HL-60 (cell line): ENCODE data around the gene ACER2.

Experiments
- POLR2AphosphoS5 ChIP-seq: IDR thresholded peaks from 2 replicates; pipeline ENCODE4 v1.6.1; 2012; ENCODE audit warnings: low read depth
- SPI1 ChIP-seq: IDR thresholded peaks from 2 replicates; pipeline ENCODE4 v1.6.1; 2012; ENCODE audit warnings: low read depth, mild to moderate bottlenecking, borderline replicate concordance
- TF ChIP-seq, protein P1 (sequence below): IDR thresholded peaks from one replicate; pipeline ENCODE4 v1.5.1; 2011; ENCODE audit warnings: low read length, control low read depth, inconsistent platforms; ENCODE audit not compliant: insufficient read depth
- TF ChIP-seq, protein P2 (sequence below): IDR thresholded peaks from 2 replicates; pipeline ENCODE4 v1.6.1; 2012; ENCODE audit warnings: low read depth; ENCODE audit not compliant: insufficient replicate concordance

DNA sequence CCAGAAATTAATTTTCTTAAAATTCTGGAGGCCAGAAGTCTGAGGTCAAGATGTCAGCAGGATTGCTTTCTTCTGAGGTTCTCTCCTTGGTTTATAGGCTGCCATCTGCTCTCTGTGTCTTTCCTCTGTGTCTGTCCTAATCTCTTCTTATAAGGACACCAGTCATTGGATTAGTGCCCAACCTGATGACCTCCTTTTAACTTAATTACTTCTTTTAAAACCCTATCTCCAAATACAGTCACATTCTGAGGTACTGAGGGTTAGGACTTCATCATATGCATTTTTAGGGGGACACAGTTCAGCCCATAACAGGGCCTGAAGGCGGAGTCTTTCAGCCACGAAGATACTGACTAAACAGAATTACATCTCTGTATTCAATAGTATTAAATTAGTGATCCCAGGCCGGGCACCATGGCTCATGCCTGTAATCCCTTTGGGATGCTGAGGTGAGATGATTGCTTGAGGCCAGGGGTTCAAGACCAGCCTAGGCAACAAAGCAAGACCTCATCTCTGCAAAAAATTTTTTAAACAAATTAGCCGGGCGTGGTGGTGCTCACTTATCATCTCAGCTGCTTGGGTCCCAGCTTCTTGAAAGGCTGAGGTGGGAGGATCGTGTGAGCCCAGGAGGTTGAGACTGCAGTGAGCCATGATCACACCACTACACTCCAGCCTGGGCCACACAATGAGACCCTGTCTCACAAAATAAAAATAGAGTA, 22.9 kb upstream of the ACER2 start:
- TF ChIP-seq SPI1 (no peak), POLR2AphosphoS5 (no peak)
- TF ChIP-seq, protein P1, sequence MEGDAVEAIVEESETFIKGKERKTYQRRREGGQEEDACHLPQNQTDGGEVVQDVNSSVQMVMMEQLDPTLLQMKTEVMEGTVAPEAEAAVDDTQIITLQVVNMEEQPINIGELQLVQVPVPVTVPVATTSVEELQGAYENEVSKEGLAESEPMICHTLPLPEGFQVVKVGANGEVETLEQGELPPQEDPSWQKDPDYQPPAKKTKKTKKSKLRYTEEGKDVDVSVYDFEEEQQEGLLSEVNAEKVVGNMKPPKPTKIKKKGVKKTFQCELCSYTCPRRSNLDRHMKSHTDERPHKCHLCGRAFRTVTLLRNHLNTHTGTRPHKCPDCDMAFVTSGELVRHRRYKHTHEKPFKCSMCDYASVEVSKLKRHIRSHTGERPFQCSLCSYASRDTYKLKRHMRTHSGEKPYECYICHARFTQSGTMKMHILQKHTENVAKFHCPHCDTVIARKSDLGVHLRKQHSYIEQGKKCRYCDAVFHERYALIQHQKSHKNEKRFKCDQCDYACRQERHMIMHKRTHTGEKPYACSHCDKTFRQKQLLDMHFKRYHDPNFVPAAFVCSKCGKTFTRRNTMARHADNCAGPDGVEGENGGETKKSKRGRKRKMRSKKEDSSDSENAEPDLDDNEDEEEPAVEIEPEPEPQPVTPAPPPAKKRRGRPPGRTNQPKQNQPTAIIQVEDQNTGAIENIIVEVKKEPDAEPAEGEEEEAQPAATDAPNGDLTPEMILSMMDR = no peak
- TF ChIP-seq, protein P2, sequence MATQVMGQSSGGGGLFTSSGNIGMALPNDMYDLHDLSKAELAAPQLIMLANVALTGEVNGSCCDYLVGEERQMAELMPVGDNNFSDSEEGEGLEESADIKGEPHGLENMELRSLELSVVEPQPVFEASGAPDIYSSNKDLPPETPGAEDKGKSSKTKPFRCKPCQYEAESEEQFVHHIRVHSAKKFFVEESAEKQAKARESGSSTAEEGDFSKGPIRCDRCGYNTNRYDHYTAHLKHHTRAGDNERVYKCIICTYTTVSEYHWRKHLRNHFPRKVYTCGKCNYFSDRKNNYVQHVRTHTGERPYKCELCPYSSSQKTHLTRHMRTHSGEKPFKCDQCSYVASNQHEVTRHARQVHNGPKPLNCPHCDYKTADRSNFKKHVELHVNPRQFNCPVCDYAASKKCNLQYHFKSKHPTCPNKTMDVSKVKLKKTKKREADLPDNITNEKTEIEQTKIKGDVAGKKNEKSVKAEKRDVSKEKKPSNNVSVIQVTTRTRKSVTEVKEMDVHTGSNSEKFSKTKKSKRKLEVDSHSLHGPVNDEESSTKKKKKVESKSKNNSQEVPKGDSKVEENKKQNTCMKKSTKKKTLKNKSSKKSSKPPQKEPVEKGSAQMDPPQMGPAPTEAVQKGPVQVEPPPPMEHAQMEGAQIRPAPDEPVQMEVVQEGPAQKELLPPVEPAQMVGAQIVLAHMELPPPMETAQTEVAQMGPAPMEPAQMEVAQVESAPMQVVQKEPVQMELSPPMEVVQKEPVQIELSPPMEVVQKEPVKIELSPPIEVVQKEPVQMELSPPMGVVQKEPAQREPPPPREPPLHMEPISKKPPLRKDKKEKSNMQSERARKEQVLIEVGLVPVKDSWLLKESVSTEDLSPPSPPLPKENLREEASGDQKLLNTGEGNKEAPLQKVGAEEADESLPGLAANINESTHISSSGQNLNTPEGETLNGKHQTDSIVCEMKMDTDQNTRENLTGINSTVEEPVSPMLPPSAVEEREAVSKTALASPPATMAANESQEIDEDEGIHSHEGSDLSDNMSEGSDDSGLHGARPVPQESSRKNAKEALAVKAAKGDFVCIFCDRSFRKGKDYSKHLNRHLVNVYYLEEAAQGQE = no peak
